Measurements from ENCODE around the gene CD36. TPM values are rescaled to one million over a fixed set of nuclear protein-coding genes. Genes with fewer than 3 reads are reported as not detected.

The CD36 gene
- 0.12 and 0.27 TPM in 2 replicates for total RNA-seq (2022)
- percentile 17 among the genes with signal in this experiment for Bru-seq, nascent RNA
- percentile 12 among the genes with signal in this experiment for BruChase-seq, experiment 1, labeled RNA remaining after a 6-hour chase
- percentile 19 among the genes with signal in this experiment for BruChase-seq, experiment 2, labeled RNA remaining after a 2-hour chase
- long read RNA-seq, partial matches to known transcripts = 0 of 1 reads
- long read RNA-seq, other reads (novel, unspliced or antisense) = 1 of 1 reads

DNA sequence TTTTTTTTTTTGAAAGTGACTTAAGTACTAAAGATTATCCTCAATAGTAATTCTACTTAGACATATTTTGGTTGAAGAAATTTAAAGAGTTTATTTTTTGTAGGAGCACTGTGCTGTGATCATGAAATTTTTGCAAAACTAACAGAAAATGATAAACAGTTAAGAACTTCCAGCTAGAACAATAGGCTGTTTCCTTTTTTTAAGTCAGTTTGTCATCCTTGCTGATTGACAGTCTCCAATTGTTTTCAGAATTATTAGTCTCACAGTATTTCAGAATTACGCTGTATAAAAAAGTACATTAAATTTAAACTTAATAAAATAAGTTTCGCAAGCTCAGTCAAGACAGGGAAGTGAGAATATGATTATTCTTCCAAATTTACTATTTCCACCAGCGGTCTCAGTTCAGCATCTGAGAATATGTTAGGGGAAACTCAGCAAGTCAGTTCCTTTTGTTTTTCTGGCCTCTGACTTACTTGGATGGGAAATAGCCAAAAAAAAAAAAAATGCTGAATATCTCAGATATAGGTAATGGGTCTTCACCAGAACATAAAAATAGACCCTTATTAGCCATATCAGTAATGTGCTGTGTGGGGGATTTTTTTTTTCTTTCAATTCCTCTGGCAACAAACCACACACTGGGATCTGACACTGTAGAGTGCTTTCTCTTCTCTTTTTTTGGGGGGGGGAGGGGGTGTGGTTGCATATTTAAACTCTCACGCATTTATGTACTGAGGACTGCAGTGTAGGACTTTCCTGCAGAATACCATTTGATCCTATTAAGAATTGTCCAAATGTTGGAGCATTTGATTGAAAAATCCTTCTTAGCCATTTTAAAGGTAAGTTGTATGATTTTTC lies at the start of gene CD36:
Gene CD36, plus strand, starts transcription at position 732 of the 855 bp plus-strand sequence. CDS start 8,099 bp downstream, outside the sequence.
- ChIA-PET CTCF (no interaction called here), POLR2A (interaction anchor here (0.6 to 0.9 kb wide), 2 partner anchors 10 to 15 kb away, joined by 3 to 4 read pairs; no protein-coding TSS in a partner anchor)
- H3K27me3 Mint-ChIP-seq (ENCODE audit: insufficient read depth, unreplicated experiment) = no peaks in the 10 kb centered on the region
- H3K4me3 Mint-ChIP-seq (ENCODE audit: unreplicated experiment) = no peak within 1 kb of the TSS
- intact Hi-C loops (cut with micrococcal nuclease) = no loop called here
- BruUV-seq (replicated peaks) = no TSS peak
- H3K36me3 Mint-ChIP-seq (ENCODE audit: insufficient read depth, unreplicated experiment) = no peaks in the 10 kb centered on the region
- H3K4me1 Mint-ChIP-seq (ENCODE audit: insufficient read depth, unreplicated experiment) = peaks cover 8% of the 10 kb centered on the region
- H3K9me3 Mint-ChIP-seq (ENCODE audit: unreplicated experiment) = no peaks in the 10 kb centered on the region
- no peak within 1 kb of the TSS for H3K27ac Mint-ChIP-seq (ENCODE audit: low read depth, unreplicated experiment)
- DNase-seq (ENCODE audit: unreplicated experiment) = no peak
- TF ChIP-seq, protein P1, sequence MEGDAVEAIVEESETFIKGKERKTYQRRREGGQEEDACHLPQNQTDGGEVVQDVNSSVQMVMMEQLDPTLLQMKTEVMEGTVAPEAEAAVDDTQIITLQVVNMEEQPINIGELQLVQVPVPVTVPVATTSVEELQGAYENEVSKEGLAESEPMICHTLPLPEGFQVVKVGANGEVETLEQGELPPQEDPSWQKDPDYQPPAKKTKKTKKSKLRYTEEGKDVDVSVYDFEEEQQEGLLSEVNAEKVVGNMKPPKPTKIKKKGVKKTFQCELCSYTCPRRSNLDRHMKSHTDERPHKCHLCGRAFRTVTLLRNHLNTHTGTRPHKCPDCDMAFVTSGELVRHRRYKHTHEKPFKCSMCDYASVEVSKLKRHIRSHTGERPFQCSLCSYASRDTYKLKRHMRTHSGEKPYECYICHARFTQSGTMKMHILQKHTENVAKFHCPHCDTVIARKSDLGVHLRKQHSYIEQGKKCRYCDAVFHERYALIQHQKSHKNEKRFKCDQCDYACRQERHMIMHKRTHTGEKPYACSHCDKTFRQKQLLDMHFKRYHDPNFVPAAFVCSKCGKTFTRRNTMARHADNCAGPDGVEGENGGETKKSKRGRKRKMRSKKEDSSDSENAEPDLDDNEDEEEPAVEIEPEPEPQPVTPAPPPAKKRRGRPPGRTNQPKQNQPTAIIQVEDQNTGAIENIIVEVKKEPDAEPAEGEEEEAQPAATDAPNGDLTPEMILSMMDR (IDR thresholded peaks at IDR 0.05; ENCODE audit: unreplicated experiment) = no peak

DNA sequence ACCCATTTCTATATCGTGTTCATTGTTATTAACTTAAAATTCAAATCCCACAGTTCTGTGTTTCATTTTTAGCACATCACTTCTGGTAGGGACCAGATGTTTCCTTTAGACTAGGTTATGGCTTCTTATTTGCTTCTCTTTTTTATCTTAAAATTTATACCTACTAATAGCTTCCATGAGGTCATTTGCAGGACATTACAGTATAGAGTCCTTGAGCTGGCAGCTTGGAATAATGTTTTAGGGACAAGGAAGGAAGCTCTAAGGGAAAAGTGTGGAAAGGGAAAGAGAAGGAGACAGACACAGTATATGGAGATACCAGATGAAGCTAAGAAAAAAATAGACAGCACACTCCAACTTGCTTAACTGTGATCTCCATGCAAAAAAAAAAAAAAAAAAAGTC lies 48.8 kb upstream of the CD36 start:
- TF ChIP-seq, protein P1 (IDR thresholded peaks at IDR 0.05; ENCODE audit: unreplicated experiment) = no peak
- peaks cover 4% of the 10 kb centered on the region for H3K4me1 Mint-ChIP-seq (ENCODE audit: insufficient read depth, unreplicated experiment)
- ChIA-PET CTCF (interaction anchor here (0.6 to 1.1 kb wide), 2 partner anchors 76 to 843 kb away, joined by 4 read pairs; no protein-coding TSS in a partner anchor), POLR2A (no interaction called here)
- no TSS peak for BruUV-seq (replicated peaks)
- H3K27ac Mint-ChIP-seq (ENCODE audit: low read depth, unreplicated experiment) = no peak overlapping the region
- intact Hi-C loops (cut with micrococcal nuclease) = no loop called here
- H3K27me3 Mint-ChIP-seq (ENCODE audit: insufficient read depth, unreplicated experiment) = no peaks in the 10 kb centered on the region
- no peak for DNase-seq (ENCODE audit: unreplicated experiment)
- H3K36me3 Mint-ChIP-seq (ENCODE audit: insufficient read depth, unreplicated experiment) = no peaks in the 10 kb centered on the region
- no peak overlapping the region for H3K4me3 Mint-ChIP-seq (ENCODE audit: unreplicated experiment)
- H3K9me3 Mint-ChIP-seq (ENCODE audit: unreplicated experiment) = no peaks in the 10 kb centered on the region

DNA sequence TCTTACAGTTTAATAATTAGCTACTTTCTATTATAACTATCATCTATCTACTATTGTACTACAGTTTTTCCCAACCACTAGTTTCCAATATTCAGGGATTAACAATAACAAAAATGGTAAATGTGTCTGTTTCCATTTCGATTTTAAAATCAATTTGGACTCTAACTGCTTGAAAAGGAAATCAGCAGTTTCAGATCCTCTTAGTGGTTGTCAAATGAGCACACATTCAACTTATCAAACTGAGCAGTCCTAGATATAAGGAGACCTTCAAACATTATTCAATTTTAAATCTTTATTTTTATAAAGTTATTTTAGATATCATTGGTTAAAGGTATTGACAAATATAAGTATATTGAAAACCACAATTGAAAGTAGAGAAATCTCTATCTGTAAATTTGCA lies 46.8 kb upstream of the CD36 start:
- H3K4me1 Mint-ChIP-seq (ENCODE audit: insufficient read depth, unreplicated experiment) = no peaks in the 10 kb centered on the region
- no peak overlapping the region for H3K27ac Mint-ChIP-seq (ENCODE audit: low read depth, unreplicated experiment)
- no peaks in the 10 kb centered on the region for H3K27me3 Mint-ChIP-seq (ENCODE audit: insufficient read depth, unreplicated experiment)
- no peaks in the 10 kb centered on the region for H3K9me3 Mint-ChIP-seq (ENCODE audit: unreplicated experiment)
- no peak for DNase-seq (ENCODE audit: unreplicated experiment)
- ChIA-PET POLR2A (interaction anchor here (0.7 kb wide), 1 partner anchor 29 kb away, joined by 3 read pairs; no protein-coding TSS in a partner anchor), CTCF (interaction anchor here (0.7 kb wide), 1 partner anchor 179 kb away, joined by 3 read pairs; no protein-coding TSS in a partner anchor)
- no TSS peak for BruUV-seq (replicated peaks)
- intact Hi-C loops (cut with micrococcal nuclease) = no loop called here
- TF ChIP-seq, protein P1 (IDR thresholded peaks at IDR 0.05; ENCODE audit: unreplicated experiment) = no peak
- H3K36me3 Mint-ChIP-seq (ENCODE audit: insufficient read depth, unreplicated experiment) = no peaks in the 10 kb centered on the region
- no peak overlapping the region for H3K4me3 Mint-ChIP-seq (ENCODE audit: unreplicated experiment)

Measured in MCF 10A (cell line).